ENCODE measurements around the gene CD99.
"Not testable (repeated sequence)": the region's sequence is repeated elsewhere in the genome, so short reads cannot be mapped to it uniquely, and the experiment has no call there.

Gene CD99, protein sequence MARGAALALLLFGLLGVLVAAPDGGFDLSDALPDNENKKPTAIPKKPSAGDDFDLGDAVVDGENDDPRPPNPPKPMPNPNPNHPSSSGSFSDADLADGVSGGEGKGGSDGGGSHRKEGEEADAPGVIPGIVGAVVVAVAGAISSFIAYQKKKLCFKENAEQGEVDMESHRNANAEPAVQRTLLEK

DNA sequence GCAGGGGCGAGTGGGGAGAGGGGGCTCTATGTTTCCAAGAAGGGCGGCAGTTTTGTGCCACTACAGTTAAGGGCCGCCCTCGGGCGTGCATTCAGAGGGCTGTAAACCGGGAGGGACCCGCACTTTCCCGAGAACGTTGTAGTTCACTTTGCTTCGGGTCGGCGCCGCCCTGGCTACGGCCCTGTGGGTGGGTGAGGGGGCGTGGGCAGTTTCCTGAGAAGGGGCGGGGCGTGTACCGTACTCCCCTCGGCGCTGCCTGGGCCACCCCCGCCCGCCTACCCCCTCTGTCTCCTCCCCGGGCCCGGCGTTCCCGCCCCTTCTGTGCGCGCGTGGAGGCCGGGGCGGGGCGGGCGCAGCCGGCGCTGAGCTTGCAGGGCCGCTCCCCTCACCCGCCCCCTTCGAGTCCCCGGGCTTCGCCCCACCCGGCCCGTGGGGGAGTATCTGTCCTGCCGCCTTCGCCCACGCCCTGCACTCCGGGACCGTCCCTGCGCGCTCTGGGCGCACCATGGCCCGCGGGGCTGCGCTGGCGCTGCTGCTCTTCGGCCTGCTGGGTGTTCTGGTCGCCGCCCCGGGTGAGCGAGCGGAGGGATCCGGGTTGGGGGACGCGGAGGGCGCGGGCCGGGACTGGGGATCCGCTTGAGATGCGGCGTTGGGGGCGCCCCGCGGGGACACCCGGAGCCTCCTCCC, at the start of gene CD99:
Gene CD99, plus strand, starts transcription at position 440 of the 687 bp plus-strand sequence. Its CDS starts 66 bp downstream, at position 506.
- DNase-seq = peak; percentile 93 to 96

DNA sequence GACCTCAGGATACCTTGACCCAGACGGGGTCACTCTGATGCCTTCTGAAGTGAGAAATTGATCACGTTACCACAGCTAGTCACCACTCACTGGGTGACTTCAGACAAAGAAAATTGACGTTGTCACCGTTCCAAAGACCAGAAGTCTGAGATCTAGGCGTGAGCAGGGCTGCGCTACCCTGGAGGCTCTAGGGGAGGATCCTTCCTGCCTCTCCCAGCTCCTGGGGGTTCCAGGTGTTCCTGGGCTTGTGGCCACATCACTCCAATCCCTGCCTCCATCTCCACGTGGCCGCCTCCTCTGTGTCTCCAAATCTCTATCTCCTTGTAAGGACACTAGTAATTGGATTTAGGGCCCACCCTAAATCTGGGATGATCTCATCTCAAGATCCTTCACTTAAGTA, 48.9 kb upstream of the CD99 start:
- no peak for DNase-seq

GRCh38 chrX:2642791-2643190, 48.3 kb upstream of the CD99 start:
- DNase-seq = no peak

GRCh38 chrX:2643880-2644279, 47.2 kb upstream of the CD99 start:
- DNase-seq = no peak

- DNase-seq = no peak
Observed at GRCh38 chrX:2645563-2645962, 45.5 kb upstream of the CD99 start.

DNA sequence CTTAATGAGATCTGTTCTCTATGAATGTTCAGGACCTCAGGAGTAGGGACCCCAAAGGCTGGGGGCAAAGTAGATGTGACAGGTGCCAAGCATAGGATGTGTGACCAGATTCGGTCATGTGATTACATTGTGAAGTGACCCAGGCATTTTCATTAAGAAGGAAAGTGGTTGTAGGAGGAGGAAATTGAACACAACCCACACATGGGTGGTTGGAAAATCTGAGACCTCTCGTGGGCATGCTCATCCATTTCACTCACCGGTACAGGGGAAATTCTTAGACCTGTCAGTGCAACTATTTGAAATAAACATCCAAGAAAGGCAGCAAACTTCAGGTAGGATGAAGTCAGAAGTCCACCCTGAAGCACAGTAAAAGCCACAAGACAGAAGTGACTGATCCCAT, 43.5 kb upstream of the CD99 start:
- DNase-seq = no peak

DNA sequence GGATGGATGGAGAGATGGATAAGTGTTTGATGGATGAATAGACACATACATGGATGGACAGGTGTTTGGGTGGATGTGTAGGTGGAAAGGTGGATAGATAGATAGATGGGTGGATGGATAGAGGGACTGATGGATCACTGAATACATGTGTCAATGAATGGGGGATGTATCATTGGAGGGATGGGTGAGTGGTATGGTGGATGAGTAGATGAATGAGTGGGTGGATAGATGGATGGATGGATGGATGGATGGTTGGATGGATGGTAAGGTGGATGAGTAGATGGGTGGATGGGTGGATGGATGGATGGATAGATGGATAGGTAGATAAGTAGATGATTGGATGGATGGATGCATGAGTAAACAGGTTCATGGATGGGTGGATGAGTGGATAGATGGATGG, 41.1 kb upstream of the CD99 start:
- no peak for DNase-seq

DNA sequence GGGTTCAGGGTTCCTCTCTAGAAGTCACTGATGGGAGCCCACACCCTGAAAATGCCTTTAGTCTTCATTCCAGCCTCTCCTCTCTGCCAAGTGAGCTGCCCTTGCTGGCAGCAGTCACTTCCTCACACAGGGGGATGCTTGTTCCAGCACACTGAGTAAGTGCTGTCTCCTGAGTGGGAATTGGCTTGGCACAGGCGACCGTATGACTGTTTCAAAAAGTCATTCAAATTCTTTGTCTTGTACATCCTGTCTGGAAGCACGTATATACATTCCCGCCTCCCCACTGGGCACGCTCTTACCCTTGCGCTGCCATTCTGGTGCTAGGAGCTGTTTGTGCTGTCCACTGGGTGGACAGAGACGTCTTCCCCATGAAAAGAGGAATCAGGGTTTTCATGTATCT, 40.2 kb upstream of the CD99 start:
- no peak for DNase-seq

DNA sequence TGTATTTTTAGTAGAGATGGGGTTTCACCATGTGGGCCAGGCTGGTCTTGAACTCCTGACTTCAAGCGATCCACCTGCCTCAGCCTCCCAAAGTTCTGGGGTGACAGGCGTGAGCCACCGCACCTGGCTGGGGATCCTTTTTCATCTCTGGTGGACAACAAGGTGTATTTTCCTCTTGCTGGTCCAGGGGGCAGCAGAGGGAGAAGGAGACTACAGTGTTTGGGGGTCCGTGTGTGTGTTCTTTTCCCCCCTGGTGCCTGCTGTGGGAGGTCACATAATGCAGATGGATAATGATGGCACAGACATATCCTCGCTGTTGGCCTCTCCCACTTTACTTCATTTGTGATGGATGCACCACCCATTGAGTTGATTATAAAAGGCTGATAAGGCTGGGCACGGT, 39.0 kb upstream of the CD99 start:
- DNase-seq = no peak

- no peak for DNase-seq
Observed at GRCh38 chrX:2654436-2655340, 36.4 kb upstream of the CD99 start.

GRCh38 chrX:2656257-2656836, 34.7 kb upstream of the CD99 start:
- DNase-seq = no peak

DNA sequence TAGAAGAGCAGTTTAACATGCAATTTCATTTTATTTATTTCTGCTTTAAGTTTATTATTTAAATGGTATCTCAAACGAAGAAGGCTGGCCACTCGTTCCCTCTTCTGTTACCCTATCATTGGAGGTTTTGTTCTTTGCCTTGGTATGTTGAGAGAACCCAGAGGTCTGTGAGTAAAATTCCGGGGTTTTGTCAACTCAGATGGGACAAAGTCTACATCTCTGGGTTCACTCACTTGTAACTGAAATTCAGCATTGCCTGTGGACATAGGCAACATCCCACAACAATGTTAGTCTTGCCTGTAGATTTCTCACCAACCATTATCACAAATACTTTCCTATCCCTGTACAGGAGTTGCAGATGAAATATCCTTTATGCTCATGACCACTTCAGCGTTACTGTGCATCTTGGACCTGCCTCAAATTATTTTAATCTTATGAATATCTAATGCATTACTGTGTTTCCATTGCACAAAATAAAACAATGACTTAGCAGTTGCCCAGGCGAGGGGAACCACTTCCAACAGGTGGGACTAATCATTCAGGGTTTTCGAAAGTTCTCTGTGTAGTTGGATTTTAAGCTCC, 33.5 kb upstream of the CD99 start:
- DNase-seq = no peak

GRCh38 chrX:2658585-2659292, 32.4 kb upstream of the CD99 start:
- no peak for DNase-seq

GRCh38 chrX:2662586-2662985, 28.5 kb upstream of the CD99 start:
- DNase-seq = no peak

- no peak for DNase-seq
Observed at GRCh38 chrX:2664502-2664901, 26.6 kb upstream of the CD99 start.

GRCh38 chrX:2665387-2666304, 25.4 kb upstream of the CD99 start:
- DNase-seq = no peak

DNA sequence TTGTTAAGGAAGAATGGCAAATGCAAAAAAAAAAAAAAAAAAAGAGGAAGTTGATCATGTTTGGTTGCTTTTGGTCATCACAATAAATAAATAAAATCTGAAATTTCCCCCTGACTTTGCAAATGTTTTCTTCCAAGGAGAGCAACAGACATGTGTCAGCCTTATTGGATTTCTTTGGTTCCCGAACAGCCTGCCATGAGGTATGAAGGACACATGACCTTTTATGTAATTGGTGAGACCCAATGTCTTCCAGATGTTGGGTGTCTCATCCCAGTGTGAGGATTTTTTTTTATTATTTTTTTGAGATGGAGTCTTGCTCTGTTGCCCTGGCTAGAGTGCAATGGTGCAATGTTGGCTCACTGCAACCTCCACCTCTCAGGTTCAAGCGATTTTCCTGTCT, 24.6 kb upstream of the CD99 start:
- no peak for DNase-seq

- DNase-seq = no peak
Observed at GRCh38 chrX:2670978-2671377, 20.1 kb upstream of the CD99 start.

- no peak for DNase-seq
Observed at GRCh38 chrX:2672084-2672483, 19.0 kb upstream of the CD99 start.

- DNase-seq = no peak
Observed at GRCh38 chrX:2673611-2674010, 17.5 kb upstream of the CD99 start.

GRCh38 chrX:2675657-2676200, 15.4 kb upstream of the CD99 start:
- not testable (repeated sequence) for DNase-seq
